ENCODE data around the gene VWA5B1.
A peak's percentile ranks its signal among the peaks of the same experiment; 100 is the strongest.
"Not testable (repeated sequence)": the region's sequence is repeated elsewhere in the genome, so short reads cannot be mapped to it uniquely, and the experiment has no call there.

Gene VWA5B1, protein sequence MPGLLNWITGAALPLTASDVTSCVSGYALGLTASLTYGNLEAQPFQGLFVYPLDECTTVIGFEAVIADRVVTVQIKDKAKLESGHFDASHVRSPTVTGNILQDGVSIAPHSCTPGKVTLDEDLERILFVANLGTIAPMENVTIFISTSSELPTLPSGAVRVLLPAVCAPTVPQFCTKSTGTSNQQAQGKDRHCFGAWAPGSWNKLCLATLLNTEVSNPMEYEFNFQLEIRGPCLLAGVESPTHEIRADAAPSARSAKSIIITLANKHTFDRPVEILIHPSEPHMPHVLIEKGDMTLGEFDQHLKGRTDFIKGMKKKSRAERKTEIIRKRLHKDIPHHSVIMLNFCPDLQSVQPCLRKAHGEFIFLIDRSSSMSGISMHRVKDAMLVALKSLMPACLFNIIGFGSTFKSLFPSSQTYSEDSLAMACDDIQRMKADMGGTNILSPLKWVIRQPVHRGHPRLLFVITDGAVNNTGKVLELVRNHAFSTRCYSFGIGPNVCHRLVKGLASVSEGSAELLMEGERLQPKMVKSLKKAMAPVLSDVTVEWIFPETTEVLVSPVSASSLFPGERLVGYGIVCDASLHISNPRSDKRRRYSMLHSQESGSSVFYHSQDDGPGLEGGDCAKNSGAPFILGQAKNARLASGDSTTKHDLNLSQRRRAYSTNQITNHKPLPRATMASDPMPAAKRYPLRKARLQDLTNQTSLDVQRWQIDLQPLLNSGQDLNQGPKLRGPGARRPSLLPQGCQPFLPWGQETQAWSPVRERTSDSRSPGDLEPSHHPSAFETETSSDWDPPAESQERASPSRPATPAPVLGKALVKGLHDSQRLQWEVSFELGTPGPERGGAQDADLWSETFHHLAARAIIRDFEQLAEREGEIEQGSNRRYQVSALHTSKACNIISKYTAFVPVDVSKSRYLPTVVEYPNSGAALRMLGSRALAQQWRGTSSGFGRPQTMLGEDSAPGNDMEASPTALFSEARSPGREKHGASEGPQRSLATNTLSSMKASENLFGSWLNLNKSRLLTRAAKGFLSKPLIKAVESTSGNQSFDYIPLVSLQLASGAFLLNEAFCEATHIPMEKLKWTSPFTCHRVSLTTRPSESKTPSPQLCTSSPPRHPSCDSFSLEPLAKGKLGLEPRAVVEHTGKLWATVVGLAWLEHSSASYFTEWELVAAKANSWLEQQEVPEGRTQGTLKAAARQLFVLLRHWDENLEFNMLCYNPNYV

DNA sequence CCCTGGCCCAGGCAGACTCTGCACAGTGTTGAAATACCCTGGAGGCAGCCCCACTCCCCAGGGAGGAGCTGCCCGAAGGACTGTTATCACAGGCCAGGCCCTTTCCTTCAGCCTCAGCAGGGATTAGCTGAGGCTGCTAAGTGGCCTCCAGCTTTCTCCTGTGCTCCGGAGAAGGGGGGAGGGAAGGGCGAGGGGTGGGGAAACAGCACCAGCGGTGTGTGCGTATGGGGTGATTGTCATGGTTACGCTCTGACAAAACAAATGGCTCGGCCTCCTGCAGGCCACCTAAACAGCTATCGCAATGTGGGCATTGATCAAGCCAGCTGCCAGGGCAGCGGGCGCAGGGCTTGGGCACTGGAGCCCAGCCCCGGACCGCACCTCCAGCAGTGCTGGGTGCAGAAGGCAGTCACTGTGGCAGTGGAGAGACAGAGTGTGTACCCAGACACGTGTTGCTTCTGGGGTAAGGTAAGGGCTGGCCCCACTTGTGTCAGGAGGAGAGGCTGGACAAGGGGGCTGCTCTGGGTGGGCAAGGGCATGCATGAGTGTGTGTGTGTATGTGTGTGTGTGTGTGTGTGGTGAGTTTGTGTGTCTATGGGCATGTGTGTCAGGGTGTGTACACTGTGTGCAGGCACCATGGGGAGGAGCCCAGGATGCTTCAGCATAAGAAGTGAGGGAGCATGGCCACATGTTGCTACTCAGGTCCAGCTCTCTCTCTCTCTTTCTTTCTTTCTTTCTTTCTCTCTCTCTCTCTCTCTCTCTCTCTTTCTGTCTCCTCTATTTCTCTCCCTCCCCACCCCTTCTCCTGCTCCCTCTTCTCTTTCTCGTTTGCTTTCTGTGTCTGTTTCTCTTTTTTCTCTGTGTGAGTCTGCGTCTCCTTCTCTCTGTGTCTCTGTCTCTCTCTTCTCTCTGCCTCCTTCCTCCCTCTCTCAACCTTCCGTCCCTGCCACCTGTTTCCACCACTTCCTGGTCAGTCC is at the start of gene VWA5B1:
Gene VWA5B1 (plus strand): TSS at position 252 of the 974 bp plus-strand sequence. CDS start 19,727 bp downstream, outside the sequence.
- peak; percentile 69 for DNase-seq

DNA sequence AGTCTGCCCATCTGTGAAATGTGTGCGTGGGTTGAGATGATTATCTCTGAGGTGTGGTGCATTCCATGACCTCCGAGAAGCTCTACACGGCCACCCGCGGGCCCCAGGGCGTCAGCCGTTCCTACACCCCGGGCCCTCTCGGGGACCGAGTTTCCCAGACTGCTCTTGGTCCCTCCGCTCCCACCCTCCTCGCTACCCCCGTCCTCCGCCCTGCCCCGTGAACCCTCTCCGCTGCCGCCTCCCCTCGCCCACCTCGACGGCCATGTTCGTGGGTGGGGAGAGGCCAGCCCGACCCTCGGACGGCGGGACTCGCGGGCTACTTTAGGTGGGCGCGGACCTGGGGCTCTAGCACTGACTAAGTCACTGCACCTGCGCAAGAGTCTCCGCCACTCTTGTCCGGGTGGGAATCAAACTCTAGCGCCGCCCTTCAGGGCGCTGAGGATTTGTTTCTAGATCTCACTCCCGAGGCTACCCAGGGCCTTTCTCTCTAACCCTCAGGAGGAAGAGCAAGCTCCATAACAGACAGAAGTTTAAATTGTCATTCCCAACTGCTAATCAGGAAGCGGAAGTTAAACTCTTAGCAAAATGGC is 47.7 kb upstream of the VWA5B1 start:
- DNase-seq: no peak

DNA sequence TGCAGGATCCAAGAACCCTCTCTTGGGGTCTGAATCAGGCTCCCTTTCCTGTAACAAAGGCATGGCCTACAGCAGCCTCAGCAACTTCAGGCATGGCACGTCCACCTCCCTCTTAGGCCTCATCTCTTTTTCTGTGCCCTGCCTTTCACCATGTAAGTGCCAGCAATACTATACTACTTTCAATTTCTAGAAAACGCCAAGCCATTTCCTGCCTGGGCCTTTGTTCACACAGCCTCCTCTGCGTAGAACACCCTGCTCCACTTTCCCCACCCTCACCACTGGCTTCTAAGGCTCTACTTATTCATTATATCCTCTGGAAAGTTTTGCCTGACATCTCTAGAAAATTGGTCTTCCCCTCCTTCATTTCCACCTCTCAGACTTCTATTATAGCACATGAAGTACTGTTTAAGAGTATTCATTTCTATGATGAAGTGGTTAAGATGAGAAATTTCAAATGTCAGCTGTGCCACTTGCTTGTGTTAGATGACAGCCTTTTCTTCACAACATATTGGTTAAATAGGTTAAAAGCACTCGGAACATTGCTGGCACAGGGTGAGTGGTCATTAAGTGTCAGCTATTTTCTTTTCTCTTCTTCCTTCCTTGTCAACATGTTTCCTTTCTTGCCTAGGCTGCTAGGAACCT is 41.6 kb upstream of the VWA5B1 start:
- no peak for DNase-seq

DNA sequence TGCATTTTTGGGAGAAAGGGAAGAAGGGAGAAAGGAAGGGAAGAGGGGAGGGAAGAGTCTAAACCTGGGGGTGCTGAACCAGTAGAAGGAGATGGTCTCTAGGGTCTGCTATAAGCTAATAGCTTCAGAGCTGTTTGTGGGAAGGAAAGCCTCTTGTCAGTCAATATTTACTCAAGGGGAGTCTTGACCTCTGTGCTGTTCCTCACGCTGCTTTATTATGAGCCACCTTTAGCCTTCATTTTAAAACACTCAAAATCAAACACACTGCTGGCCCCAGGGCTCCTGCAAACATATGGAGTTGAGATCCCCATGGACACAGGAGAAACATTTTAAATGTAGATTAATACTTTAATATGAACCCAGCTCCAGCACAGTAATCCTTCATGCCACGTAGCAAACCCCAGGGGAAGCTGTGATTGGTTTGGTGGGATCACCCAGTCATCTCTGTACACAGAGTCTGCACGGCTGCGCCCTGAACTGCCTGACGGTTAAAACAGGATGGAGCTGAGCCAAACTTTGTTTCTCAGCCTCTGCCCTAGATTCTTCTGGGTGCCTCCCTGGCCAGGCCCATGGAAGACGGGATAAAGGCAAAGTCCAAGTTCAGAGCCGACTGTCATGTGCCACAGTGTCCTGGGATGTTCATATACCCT is 40.2 kb upstream of the VWA5B1 start:
- DNase-seq: no peak

DNA sequence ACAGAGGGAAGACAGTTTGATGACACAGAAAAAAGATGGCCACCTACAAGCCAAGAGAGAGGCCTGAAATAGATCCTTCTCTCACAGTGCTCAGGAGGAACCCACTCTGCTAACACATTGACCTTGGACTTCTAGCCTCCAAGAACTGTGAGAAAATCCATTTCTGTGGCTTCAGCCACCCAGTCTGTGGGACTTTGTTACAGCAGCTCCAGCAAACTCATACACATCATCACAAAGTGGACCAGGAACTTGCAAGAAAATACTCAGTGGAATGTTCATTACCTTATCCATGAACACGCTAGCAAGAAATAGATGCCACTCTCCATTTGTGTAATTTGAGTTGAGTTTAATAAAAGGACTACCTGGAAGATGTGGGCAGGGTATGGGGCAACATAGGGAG is 38.1 kb upstream of the VWA5B1 start:
- no peak for DNase-seq

DNA sequence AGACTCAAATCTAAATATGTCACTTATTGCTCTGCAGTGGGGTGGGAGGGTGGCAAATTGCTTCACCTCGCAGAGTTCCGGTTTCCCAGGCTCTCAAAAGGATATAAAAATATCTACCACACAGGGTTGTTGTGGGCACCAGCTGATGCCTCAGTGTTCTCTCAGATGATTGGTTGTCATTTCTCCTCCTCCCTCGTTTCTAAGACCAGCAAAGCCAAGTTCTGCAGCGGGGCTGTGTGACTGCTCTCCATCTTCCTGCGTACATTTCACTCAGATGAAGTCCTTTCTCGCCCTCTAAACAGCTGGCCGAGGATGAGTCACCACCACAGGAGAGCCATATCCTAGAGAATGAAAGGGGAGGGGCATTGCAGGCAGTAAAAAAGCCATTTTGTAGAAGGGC is 35.0 kb upstream of the VWA5B1 start:
- DNase-seq: no peak

DNA sequence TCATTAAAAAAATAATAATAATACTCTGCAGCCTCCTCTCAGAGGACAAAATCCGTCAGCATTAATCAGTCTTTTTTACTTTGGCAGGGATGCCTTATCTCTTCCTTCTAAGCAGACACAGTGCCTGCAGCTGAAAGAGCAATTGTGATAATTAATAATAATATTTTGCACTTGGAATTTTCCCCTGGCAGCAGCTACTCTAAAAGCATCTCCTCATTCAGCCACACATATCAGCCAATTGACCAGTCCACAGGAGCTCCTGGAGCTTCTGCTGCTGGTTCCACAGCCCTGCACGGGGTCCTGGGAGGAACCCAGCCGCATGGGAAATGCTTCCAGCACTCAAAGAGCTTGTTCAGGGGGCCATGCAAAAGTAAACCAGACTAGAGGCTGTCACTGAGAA is 31.0 kb upstream of the VWA5B1 start:
- no peak for DNase-seq

DNA sequence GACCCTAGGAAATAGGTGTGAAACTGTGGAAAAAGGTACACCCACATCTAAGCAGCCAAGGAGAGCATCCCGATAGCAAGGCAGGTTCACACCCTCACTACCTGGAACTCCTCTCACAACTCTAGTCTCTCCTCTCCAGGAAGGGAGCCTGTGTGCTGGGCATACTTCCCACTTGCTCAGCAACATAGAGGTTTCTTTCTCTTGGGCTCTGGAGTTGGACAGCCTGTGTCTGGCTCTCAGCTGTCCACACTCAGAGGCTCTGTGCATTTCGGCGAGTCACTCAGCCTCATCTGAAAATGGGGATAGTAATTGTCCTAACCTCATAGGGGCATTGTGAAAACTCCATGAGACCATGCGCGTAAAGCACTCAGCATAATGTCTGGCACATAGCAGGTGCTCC is 29.6 kb upstream of the VWA5B1 start:
- DNase-seq: no peak

DNA sequence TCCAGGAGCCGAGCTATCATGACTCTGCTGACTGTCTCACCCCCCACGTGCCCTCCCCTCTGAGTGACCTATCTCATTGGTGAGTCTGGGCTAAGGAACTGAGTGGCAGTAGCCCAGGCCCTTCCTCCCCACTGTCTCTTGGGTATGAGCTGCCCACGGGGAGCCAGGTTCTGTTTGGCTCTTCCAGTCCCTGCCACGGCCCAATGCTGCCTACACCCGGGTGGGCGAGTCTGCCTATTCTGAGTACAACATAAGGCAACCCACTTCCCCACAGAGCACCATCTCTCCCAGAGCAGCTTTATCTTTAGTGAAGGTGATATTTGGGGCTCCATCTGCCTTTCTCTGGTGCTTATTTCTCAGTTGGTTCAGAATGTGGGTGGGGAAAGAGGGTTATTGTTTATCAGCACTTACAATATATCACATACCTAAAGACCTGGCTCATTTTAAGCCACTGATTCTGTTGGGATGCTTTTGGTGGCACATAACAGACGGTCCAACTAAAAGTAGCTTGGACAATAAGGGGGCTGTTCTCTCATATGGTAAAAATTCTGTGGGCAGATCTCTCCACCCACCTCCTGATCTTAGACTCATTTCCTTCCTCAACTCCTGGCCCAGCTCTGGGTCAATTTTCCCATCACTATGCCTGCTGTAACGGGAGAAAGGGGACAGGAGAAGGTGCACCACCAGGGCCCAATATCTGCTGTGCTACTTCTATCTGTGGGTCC is 27.7 kb upstream of the VWA5B1 start:
- no peak for DNase-seq

DNA sequence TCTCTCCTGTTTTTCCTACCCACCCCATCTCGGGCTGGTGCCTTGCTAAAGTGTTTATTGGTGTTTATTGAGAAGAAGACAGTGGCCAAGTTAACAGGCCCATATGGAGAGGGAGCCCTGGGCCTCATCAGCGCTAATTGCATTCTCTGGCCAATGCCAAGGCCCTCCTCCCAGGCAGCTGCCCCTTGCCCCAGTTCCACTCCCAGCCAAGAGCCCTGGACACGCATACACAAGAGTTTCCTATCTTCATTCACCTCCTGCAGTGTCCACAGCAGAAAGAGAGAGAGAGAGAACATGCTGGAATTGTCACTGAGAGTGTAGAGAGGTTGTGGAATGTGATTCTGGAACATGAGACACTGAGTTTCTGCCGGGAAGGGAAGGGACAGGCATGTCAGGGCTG is 25.4 kb upstream of the VWA5B1 start:
- no peak for DNase-seq

DNA sequence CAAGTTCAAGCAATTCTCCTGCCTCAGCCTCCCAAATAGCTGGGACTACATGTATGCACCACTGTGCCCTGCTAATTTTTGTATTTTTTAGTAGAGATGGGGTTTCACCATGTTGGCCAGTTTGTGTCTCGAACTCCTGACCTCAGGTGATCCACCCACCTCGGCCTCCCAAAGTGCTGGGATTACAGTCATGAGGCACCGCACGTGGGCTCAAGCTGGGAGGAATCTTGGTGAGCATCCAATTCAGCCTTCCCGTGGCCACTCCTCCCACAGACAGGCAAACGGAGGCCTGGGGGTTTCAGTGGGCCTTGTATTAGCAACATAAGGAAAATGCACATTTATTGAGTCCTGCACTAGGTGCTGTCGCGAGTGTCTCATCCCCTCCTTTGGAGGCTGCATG is 24.5 kb upstream of the VWA5B1 start:
- no peak for DNase-seq

DNA sequence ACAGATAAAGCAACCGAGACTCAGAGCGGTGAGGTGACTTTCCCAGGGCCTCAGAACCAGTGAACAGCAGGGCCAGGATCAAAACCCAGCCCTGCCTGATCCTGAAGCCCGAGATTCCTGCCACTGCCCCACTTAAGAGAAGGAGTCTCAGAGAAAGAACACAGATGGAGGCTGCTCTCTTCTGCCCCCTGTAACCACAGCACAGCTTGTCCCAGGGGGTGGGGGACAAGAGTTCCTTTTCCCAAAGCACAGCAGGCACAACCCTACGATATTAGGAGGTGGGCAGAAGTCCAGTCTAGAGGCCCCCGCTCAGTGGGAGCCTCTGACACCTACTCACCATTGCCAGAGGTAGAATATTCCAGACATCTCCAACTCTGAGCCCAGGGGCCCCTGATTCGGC is 24.0 kb upstream of the VWA5B1 start:
- no peak for DNase-seq

DNA sequence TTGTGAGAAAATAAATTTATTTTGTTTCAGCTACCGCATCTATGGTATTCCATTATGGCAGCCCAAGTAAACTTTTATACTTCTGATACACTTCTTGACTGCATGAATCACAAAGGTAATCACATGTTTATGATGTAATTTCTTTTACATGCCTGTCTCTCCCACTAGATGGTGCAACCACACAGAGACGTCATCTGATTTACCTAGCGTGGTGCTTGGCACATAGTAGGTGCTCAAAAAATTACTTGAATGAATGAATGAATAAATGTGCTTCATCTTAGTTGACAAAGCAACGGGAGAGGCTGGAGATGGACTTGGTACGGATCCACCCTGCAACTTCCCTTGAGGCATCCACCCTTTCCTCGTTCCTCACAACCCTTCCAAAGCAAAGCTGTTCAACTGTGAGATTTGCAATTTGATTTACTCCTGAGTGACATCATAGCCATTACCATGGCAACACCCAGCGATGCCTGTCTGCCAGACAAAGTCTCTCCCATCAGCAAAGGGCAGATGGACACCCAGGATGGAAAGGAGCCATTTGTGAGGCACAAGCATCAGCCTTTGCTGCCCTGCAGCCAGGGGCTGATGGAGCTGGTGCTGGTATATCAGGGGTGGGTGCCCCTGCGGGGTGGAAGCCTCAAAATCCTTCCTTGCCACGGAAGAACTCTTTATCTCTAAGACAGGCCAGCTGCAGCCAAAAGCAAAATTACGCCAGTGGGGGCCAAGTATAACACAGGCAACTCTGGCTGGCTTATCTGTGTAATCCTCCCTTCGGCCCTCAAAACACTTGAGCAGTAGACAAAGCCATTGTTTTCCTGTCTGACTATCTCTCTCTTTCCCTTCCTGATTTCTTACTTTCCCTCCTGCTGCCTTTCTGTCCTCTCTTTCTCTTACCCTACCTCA is 18.9 kb upstream of the VWA5B1 start:
- DNase-seq: no peak

DNA sequence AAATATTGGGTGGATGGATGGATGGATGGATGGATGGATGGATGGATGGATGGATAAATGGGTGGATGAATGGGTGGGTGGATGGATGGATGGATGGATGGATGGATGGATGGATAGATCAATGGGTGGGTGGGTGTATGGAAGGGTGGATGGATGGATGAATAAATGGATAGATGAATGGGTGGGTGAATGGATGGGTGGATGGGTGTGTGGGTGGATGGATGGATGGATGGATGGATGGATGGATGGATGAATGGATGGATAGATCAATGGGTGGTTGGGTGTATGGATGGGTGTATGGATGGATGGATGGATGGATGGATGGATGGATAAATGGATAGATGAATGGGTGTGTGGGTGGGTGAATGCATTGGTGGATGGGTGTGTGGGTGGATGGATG is 17.0 kb upstream of the VWA5B1 start:
- not testable (repeated sequence) for DNase-seq

DNA sequence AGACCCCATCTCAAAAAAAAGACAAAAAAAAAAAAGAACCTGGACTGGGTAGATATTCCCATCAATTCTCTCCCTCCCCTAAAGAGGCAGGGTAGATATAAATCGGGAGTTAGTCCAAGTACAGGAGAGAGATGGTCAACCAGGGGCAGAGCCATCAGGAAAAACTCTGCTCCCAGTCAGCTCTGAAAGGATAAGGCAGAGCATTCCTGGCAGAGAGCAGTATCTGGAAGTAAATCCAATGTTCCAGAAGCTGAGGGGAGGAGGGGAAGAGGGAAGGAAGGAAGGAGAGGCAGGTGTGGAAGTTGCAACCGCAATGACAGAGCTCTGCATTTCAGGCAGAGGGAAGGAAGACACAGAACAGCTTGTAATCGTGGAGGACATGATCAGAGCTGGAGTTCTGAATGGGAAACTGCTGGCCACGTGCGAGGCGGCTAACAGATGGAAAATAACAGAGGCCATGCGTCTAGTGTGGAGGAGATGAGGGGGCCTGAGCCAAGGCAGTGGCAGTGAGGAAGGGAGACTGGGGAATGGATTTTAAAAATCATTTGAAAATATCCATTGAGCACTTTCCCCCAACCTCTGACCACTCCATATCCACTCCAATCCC is 15.3 kb upstream of the VWA5B1 start:
- no peak for DNase-seq

DNA sequence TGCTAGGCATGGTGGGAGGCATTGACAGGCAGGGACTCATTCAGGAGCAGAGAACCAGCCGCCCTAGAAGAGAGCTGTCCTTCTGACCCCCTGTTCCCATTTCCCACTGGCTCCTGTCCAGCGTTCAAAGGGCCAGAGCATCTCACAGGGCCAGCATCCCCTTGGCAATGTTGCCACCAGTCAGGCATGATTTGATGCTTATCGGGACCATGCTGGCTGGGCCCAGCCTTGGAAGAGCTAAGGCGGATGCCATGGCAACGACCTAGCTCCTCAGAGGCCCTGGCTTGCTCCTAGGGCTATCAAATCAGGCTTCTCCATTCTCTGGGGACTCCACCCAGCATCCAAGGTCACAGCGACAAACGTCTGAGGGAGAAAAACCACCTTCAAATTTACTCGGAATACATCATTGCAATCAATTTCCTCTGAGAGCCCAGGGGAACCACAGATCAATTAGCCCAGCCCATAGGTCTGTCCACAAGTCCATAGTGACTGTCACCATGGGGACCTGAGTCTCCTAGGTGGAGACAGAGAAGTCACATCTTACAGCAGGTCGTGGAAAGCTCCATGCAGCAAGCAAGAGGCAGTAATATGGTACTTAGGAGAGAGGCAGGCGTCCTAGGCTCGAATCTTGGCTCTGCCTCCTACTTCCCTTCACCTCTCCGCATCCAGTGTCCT is 14.1 kb upstream of the VWA5B1 start:
- DNase-seq: no peak

DNA sequence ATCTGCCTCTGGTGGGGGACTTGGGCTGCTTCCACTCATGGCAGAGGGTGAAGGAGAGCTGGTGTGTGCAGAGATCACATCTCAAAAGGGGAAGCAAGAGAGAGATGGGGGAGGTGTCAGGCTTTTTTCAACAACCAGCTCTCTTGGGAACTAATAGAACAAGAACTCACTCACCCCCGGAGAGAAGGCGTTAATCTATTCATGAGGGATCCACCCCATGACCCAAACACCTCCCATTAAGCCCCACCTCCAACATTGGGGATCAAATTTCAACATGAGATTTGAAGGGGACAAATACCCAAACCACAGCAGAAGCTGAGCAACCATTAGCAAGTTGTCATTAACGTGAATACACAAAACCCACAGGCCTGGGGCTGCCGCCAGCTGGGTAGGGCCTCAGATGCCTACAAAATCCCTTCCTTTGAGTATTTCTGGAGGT is 12.0 kb upstream of the VWA5B1 start:
- no peak for DNase-seq

DNA sequence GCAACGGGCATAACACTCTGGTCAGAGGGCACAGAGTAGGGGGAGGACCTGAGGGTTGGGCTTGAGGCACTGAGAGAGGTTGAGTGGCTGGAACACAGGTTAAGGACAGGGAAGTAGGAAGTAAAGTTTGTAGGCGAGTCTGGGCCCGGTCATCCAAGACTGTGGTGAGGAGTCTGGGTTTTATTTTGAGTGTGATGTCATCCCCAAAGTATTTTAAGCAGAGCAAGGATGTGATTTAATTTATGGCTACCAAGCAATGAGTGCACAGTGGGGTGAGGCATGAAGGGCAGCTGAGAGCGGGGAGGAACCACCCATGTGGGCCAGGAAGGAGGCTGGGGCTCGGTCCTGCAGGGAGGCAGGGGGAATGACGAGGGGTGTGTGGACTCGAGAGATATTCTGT is 11.2 kb upstream of the VWA5B1 start:
- no peak for DNase-seq
